Measurements from ENCODE around the gene CD19. TPM values are rescaled to one million over a fixed set of nuclear protein-coding genes. Genes with fewer than 3 reads are reported as not detected.

CD19 gene
- total RNA-seq, 3 donors from 2014 or later (not counting 1 experiment from before 2014, with no cell fraction given): 0.79 to 2.5 (median 0.96) TPM

GRCh38 chr16:28898942-28899341, 32.8 kb upstream of the CD19 start:
- no peak overlapping the region for H3K4me3 ChIP-seq (ENCODE audit: low read length)
- WGBS (ENCODE audit: insufficient coverage): 97% methylated on average over 4 of the region's 4 CpGs
- no peak overlapping the region for H3K27ac Mint-ChIP-seq
- no peak overlapping the region for H3K27ac ChIP-seq (ENCODE audit: low read length)
- H3K9me3 Mint-ChIP-seq: no peaks in the 10 kb centered on the region
- no peaks in the 10 kb centered on the region for H3K36me3 ChIP-seq (ENCODE audit: control insufficient read depth, insufficient read depth, low read length)
- no peaks in the 10 kb centered on the region for H3K9me3 ChIP-seq (ENCODE audit: control insufficient read depth, insufficient read depth, low read length)
- H3K27me3 ChIP-seq (ENCODE audit: control insufficient read depth, insufficient read depth, low read length): no peaks in the 10 kb centered on the region
- no peaks in the 10 kb centered on the region for H3K36me3 Mint-ChIP-seq
- intact Hi-C loops (cut with micrococcal nuclease): no loop called here
- H3K4me3 Mint-ChIP-seq: no peak overlapping the region
- no peak for DNase-seq
- ATAC-seq: no peak
- peaks cover 5 to 18% of the 10 kb centered on the region in 2 donors for H3K4me1 Mint-ChIP-seq
- no peaks in the 10 kb centered on the region for H3K27me3 Mint-ChIP-seq (ENCODE audit: low read depth in 2 of 2)
- H3K4me1 ChIP-seq (ENCODE audit: control insufficient read depth, insufficient read depth, low read length): peaks cover 16% of the 10 kb centered on the region
- TF ChIP-seq, protein P1, sequence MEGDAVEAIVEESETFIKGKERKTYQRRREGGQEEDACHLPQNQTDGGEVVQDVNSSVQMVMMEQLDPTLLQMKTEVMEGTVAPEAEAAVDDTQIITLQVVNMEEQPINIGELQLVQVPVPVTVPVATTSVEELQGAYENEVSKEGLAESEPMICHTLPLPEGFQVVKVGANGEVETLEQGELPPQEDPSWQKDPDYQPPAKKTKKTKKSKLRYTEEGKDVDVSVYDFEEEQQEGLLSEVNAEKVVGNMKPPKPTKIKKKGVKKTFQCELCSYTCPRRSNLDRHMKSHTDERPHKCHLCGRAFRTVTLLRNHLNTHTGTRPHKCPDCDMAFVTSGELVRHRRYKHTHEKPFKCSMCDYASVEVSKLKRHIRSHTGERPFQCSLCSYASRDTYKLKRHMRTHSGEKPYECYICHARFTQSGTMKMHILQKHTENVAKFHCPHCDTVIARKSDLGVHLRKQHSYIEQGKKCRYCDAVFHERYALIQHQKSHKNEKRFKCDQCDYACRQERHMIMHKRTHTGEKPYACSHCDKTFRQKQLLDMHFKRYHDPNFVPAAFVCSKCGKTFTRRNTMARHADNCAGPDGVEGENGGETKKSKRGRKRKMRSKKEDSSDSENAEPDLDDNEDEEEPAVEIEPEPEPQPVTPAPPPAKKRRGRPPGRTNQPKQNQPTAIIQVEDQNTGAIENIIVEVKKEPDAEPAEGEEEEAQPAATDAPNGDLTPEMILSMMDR (IDR thresholded peaks at IDR 0.05): no peak

DNA sequence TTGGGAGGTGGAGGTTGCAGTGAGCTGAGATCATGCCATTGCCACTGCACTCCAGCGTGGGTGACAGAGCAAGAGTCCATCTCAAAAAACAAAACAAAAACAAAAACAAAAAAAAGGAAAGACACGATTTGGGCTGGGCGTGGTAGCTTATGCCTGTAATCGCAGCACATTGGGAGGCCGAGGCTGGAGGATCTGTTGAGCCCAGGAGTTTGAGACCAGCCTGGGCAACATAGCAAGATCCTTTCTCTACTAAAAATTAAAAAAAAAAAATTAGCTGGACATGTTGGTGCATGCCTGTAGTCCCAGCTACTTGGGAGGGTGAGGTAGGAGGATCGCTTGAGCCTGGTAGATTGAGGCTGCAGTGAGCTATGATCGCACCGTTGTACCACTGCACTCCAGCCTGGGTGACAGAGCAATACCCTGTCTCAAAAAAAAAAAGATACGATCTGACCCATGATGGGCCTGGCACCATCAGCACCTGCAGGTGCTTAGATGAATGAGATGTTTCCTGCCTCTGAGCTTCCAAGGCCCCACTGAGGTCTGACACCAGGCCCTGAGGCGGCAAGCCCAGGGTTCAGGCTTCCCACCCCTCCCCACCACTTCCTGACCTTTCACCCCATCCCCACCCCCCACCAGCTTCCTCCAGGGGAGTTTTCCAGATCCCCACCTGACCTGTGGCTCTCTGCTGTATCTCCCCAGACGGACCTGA, 31.7 kb upstream of the CD19 start:
- 84% methylated on average over 10 of the region's 11 CpGs for WGBS (ENCODE audit: insufficient coverage)
- peaks cover 3% of the 10 kb centered on the region for H3K36me3 ChIP-seq (ENCODE audit: control insufficient read depth, insufficient read depth, low read length)
- H3K27me3 ChIP-seq (ENCODE audit: control insufficient read depth, insufficient read depth, low read length): no peaks in the 10 kb centered on the region
- Mint-ChIP-seq H3K9me3 (no peaks in the 10 kb centered on the region), H3K4me1 (peaks cover 0 to 10% of the 10 kb centered on the region in 2 donors), H3K27ac (no peak overlapping the region), H3K27me3 (ENCODE audit: low read depth in 2 of 2) (no peaks in the 10 kb centered on the region), H3K36me3 (no peaks in the 10 kb centered on the region), H3K4me3 (no peak overlapping the region)
- intact Hi-C loops (cut with micrococcal nuclease): no loop called here
- no peak overlapping the region for H3K27ac ChIP-seq (ENCODE audit: low read length)
- peaks cover 16% of the 10 kb centered on the region for H3K4me1 ChIP-seq (ENCODE audit: control insufficient read depth, insufficient read depth, low read length)
- H3K9me3 ChIP-seq (ENCODE audit: control insufficient read depth, insufficient read depth, low read length): no peaks in the 10 kb centered on the region
- DNase-seq (no peak), ATAC-seq (no peak)
- no peak overlapping the region for H3K4me3 ChIP-seq (ENCODE audit: low read length)
- TF ChIP-seq, protein P1 (IDR thresholded peaks at IDR 0.05): no peak

DNA sequence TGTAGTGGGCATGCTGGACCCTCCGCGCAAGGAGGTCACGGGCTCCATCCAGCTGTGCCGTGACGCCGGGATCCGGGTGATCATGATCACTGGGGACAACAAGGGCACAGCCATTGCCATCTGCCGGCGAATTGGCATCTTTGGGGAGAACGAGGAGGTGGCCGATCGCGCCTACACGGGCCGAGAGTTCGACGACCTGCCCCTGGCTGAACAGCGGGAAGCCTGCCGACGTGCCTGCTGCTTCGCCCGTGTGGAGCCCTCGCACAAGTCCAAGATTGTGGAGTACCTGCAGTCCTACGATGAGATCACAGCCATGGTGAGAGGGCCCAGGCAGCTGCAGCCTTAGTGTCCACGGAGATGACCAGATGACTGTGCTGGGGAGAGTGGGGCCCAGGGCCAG, 31.2 kb upstream of the CD19 start:
- DNase-seq (no peak), ATAC-seq (no peak)
- no peaks in the 10 kb centered on the region for H3K27me3 ChIP-seq (ENCODE audit: control insufficient read depth, insufficient read depth, low read length)
- Mint-ChIP-seq H3K27me3 (ENCODE audit: low read depth in 2 of 2) (no peaks in the 10 kb centered on the region), H3K4me3 (no peak overlapping the region), H3K36me3 (no peaks in the 10 kb centered on the region), H3K9me3 (no peaks in the 10 kb centered on the region), H3K27ac (no peak overlapping the region), H3K4me1 (peaks cover 0 to 10% of the 10 kb centered on the region in 2 donors)
- 97% methylated on average over 25 of the region's 25 CpGs for WGBS (ENCODE audit: insufficient coverage)
- peaks cover 6% of the 10 kb centered on the region for H3K36me3 ChIP-seq (ENCODE audit: control insufficient read depth, insufficient read depth, low read length)
- TF ChIP-seq, protein P1 (IDR thresholded peaks at IDR 0.05): no peak
- H3K4me3 ChIP-seq (ENCODE audit: low read length): no peak overlapping the region
- intact Hi-C loops (cut with micrococcal nuclease): no loop called here
- H3K9me3 ChIP-seq (ENCODE audit: control insufficient read depth, insufficient read depth, low read length): no peaks in the 10 kb centered on the region
- H3K4me1 ChIP-seq (ENCODE audit: control insufficient read depth, insufficient read depth, low read length): peaks cover 16% of the 10 kb centered on the region
- no peak overlapping the region for H3K27ac ChIP-seq (ENCODE audit: low read length)

- Histone ChIP-seq H3K27ac (ENCODE audit: low read length) (no peak overlapping the region), H3K36me3 (ENCODE audit: control insufficient read depth, insufficient read depth, low read length) (peaks cover 6% of the 10 kb centered on the region), H3K27me3 (ENCODE audit: control insufficient read depth, insufficient read depth, low read length) (no peaks in the 10 kb centered on the region), H3K9me3 (ENCODE audit: control insufficient read depth, insufficient read depth, low read length) (no peaks in the 10 kb centered on the region), H3K4me3 (ENCODE audit: low read length) (no peak overlapping the region), H3K4me1 (ENCODE audit: control insufficient read depth, insufficient read depth, low read length) (peaks cover 16% of the 10 kb centered on the region)
- H3K27me3 Mint-ChIP-seq (ENCODE audit: low read depth in 2 of 2): no peaks in the 10 kb centered on the region
- WGBS (ENCODE audit: insufficient coverage): 60% methylated on average over 15 of the region's 15 CpGs
- H3K9me3 Mint-ChIP-seq: no peaks in the 10 kb centered on the region
- DNase-seq (no peak), ATAC-seq (peak in 1 of 3 donors; percentile 28)
- H3K4me3 Mint-ChIP-seq: no peak overlapping the region
- TF ChIP-seq, protein P1 (IDR thresholded peaks at IDR 0.05): no peak
- H3K36me3 Mint-ChIP-seq: no peaks in the 10 kb centered on the region
- intact Hi-C loops (cut with micrococcal nuclease): no loop called here
- H3K4me1 Mint-ChIP-seq: peaks cover 0 to 10% of the 10 kb centered on the region in 2 donors
- H3K27ac Mint-ChIP-seq: no peak overlapping the region
Observed at GRCh38 chr16:28901862-28902261, 29.9 kb upstream of the CD19 start.
